HAP-1 (cell line): ENCODE data around the gene TUSC2.
A peak's percentile ranks its signal among the peaks of the same experiment; 100 is the strongest.

Experiments
- DNase-seq, 2 experiments: peaks; one replicate each; pipeline ENCODE4 v3.0.0-alpha.2; 2016 to 2020; ENCODE audit warnings: low spot score in 2 of 2
- H3K27me3 ChIP-seq: fragments of 250-450 bp; sonication (Bioruptor Pico); 2 replicates; pipeline ENCODE4 v1.5.1; 2020; ENCODE audit warnings: low read depth, mild to moderate bottlenecking, moderate library complexity
- H3K36me3 ChIP-seq: fragments of 250-450 bp; sonication (Bioruptor Pico); replicated peaks from 2 replicates; pipeline ENCODE4 v1.5.1; 2020; ENCODE audit warnings: mild to moderate bottlenecking
- H3K4me1 ChIP-seq: fragments of 250-450 bp; sonication (Bioruptor Pico); 2 replicates; pipeline ENCODE4 v1.5.1; 2020; ENCODE audit warnings: mild to moderate bottlenecking
- H3K4me3 ChIP-seq: fragments of 250-450 bp; sonication (Bioruptor Pico); 2 replicates; pipeline ENCODE4 v1.5.1; 2020; ENCODE audit warnings: mild to moderate bottlenecking, moderate library complexity
- H3K9me3 ChIP-seq: fragments of 250-450 bp; sonication (Bioruptor Pico); 2 replicates; pipeline ENCODE4 v1.5.1; 2020; ENCODE audit warnings: mild to moderate bottlenecking, moderate library complexity
- in situ Hi-C: fragments of 300-500 bp; cut with MboI; formaldehyde crosslinking; loops from 3 replicates; pipeline ENCODE4 v1.14.3; 2020; ENCODE audit warnings: low sequenced_read_pairs, inconsistent platforms, mixed read lengths

The TUSC2 gene

GRCh38 chr3:50338965-50339364 is 10.9 kb upstream of the TUSC2 start:
- H3K27me3 ChIP-seq, result no peaks in the 10 kb centered on the region
- no peak overlapping the region for H3K4me3 ChIP-seq
- H3K36me3 ChIP-seq, result peaks cover 18% of the 10 kb centered on the region
- DNase-seq, result no peak
- no peaks in the 10 kb centered on the region for H3K9me3 ChIP-seq
- in situ Hi-C loops, result no loop called here
- H3K4me1 ChIP-seq, result peaks cover 24% of the 10 kb centered on the region

DNA sequence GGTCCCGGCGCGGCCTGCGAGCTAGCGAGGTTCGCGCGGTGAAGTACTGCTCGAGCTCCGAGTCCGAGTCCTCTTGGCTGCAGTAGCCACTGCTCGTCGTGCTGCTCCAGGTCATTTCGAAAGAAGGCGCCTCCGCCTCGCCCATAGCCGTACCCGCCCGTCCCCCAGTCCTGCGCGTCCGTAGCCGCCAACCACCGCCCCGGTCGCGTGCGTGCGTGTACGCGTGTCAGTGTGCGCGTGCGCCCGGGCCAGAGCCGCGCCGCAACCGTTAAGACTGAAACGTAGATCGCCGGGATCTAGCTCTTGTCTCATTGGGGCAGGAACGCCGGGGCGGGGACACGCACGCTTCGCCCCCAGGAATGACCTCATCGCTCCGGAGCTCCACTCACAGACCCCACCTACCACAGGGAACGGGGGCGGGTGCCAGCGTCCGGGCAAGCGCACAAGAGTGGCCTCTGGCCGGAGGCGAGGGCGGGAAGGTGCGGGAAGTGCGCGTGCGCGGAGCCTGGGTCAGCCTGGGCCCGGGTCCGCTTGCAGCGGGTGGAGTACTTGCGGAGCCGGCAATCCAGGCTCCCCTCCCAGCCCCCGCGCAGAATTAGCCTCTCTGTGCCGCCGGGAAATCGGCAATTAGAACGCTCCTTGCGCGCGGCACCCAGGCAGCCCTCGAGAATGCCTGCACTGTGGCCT is 9.3 kb upstream of the TUSC2 start:
- Histone ChIP-seq H3K27me3 (no peaks in the 10 kb centered on the region), H3K36me3 (peaks cover 23% of the 10 kb centered on the region), H3K9me3 (no peaks in the 10 kb centered on the region), H3K4me3 (peak overlapping the region; percentile 87), H3K4me1 (peaks cover 24% of the 10 kb centered on the region)
- in situ Hi-C loops, result no loop called here
- peak; percentile 97 to 100 for DNase-seq

GRCh38 chr3:50336452-50337174 is 8.6 kb upstream of the TUSC2 start:
- peak; percentile 21 to 38 for DNase-seq
- Histone ChIP-seq H3K9me3 (no peaks in the 10 kb centered on the region), H3K36me3 (peaks cover 30% of the 10 kb centered on the region), H3K4me3 (peak overlapping the region; percentile 87), H3K4me1 (peaks cover 24% of the 10 kb centered on the region), H3K27me3 (no peaks in the 10 kb centered on the region)
- in situ Hi-C loops, result no loop called here

- Histone ChIP-seq H3K9me3 (no peaks in the 10 kb centered on the region), H3K4me3 (0 out of 2 replicates have a peak overlapping the region, but pooled peaks have one; percentile 3), H3K4me1 (peaks cover 24% of the 10 kb centered on the region), H3K27me3 (no peaks in the 10 kb centered on the region), H3K36me3 (peaks cover 51% of the 10 kb centered on the region)
- DNase-seq, result no peak
- in situ Hi-C loops, result no loop called here
Observed at GRCh38 chr3:50334339-50335075, 6.5 kb upstream of the TUSC2 start.

DNA sequence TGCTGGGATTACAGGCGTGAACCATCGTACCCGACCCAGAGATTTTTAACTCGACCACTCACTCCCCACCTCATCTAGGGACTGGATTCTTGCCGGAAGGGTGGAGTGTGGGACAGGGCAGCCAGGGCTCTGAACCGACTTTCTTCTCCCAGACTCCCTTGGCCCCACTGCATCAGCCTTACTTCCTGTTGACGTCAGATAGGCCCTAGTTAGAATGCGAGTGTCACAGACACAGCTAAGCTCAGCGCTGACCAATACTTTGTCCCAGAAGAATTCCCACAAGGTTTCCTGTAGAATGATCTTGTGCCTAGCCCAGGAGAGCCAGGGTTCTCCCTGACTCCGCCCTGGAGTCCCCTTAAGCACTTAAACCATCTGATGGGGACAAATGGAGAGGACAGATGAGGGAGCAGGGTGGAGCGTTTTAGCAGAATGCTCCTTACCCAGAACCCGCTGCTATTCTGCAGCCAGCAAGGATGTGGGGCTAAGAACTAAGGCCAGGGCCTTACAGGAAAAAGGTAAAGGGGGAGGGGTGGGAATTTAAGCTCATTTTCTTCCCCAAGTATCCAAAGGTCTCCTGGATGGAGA is 5.8 kb upstream of the TUSC2 start:
- peaks cover 24% of the 10 kb centered on the region for H3K4me1 ChIP-seq
- no peaks in the 10 kb centered on the region for H3K27me3 ChIP-seq
- H3K9me3 ChIP-seq, result no peaks in the 10 kb centered on the region
- no peak for DNase-seq
- H3K36me3 ChIP-seq, result peaks cover 53% of the 10 kb centered on the region
- no peak overlapping the region for H3K4me3 ChIP-seq
- in situ Hi-C loops, result no loop called here

- no peak overlapping the region for H3K4me3 ChIP-seq
- no peak for DNase-seq
- H3K4me1 ChIP-seq, result peaks cover 18% of the 10 kb centered on the region
- H3K36me3 ChIP-seq, result peaks cover 47% of the 10 kb centered on the region
- H3K9me3 ChIP-seq, result no peaks in the 10 kb centered on the region
- in situ Hi-C loops, result no loop called here
- H3K27me3 ChIP-seq, result no peaks in the 10 kb centered on the region
Observed at GRCh38 chr3:50331364-50331907, 3.4 kb upstream of the TUSC2 start.

GRCh38 chr3:50330330-50330729 is 2.3 kb upstream of the TUSC2 start:
- H3K4me3 ChIP-seq, result no peak overlapping the region
- peaks cover 42% of the 10 kb centered on the region for H3K36me3 ChIP-seq
- no peak for DNase-seq
- no peaks in the 10 kb centered on the region for H3K9me3 ChIP-seq
- H3K27me3 ChIP-seq, result no peaks in the 10 kb centered on the region
- in situ Hi-C loops, result no loop called here
- H3K4me1 ChIP-seq, result peaks cover 11% of the 10 kb centered on the region

DNA sequence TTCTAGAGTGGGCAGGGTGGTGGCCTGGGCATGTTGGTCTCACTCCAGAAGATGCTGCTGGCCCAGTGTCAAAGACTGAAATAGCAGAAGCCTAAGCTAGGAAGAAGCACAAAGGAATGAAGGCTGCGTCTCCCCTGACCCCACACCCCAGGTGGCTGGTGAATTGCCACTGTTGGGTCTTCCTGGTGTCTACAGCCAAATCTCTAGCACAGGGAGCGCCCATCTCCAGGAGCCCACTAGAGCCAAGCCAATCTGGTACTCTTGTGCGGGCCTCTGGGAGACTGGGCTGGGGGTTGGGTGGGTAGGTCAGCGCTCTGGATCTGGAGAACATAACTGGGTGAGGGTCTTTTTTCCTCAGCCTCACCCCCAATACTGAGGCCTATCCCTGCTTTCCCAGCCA is 894 bp downstream of the TUSC2 start:
- Histone ChIP-seq H3K36me3 (peaks cover 37% of the 10 kb centered on the region), H3K4me1 (peaks cover 6% of the 10 kb centered on the region), H3K4me3 (peak overlapping the region; percentile 70), H3K27me3 (no peaks in the 10 kb centered on the region), H3K9me3 (no peaks in the 10 kb centered on the region)
- no peak for DNase-seq
- in situ Hi-C loops, result loop anchor here (5.0 kb wide), 1 partner anchor 35 kb away; the partner anchor contains the start of gene IFRD2

GRCh38 chr3:50326182-50326541 is 1.9 kb downstream of the TUSC2 start:
- no peak for DNase-seq
- H3K4me1 ChIP-seq, result peaks cover 11% of the 10 kb centered on the region
- in situ Hi-C loops, result loop anchor here (5.0 kb wide), 1 partner anchor 34 kb away; the partner anchor contains the start of gene IFRD2
- no peaks in the 10 kb centered on the region for H3K27me3 ChIP-seq
- H3K9me3 ChIP-seq, result no peaks in the 10 kb centered on the region
- peaks cover 28% of the 10 kb centered on the region for H3K36me3 ChIP-seq
- no peak overlapping the region for H3K4me3 ChIP-seq

- in situ Hi-C loops, result loop anchor here (5.0 kb wide), 1 partner anchor 33 kb away; the partner anchor contains the start of gene IFRD2
- no peak overlapping the region for H3K4me3 ChIP-seq
- H3K27me3 ChIP-seq, result no peaks in the 10 kb centered on the region
- no peaks in the 10 kb centered on the region for H3K9me3 ChIP-seq
- H3K4me1 ChIP-seq, result peaks cover 11% of the 10 kb centered on the region
- no peak for DNase-seq
- peaks cover 24% of the 10 kb centered on the region for H3K36me3 ChIP-seq
Observed at GRCh38 chr3:50325497-50326181, 2.4 kb downstream of the TUSC2 start.

DNA sequence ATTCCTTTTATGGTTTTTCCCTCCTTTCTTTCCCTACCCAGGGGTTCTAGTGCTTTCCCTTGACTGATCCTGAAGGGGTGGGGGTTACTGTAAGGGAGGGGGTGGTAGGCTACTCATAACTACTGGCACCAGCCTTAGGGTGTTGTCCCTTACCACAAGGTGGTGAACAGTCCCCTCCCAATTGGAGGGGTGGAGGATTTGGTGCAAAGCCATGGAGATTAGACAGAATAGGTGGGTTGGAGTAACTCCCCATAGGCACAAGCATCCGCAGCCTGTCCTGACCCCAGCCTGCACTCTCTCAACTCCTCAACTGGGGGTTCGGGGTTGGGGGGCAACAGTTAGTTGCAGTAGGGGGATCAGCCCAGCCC is 2.9 kb downstream of the TUSC2 start:
- Histone ChIP-seq H3K9me3 (no peaks in the 10 kb centered on the region), H3K4me3 (no peak overlapping the region), H3K4me1 (peaks cover 15% of the 10 kb centered on the region), H3K36me3 (peaks cover 23% of the 10 kb centered on the region), H3K27me3 (no peaks in the 10 kb centered on the region)
- DNase-seq, result no peak
- in situ Hi-C loops, result loop anchor here (5.0 kb wide), 1 partner anchor 33 kb away; the partner anchor contains the start of gene IFRD2

- Histone ChIP-seq H3K4me3 (no peak overlapping the region), H3K4me1 (peaks cover 16% of the 10 kb centered on the region), H3K9me3 (no peaks in the 10 kb centered on the region), H3K36me3 (peaks cover 21% of the 10 kb centered on the region), H3K27me3 (no peaks in the 10 kb centered on the region)
- in situ Hi-C loops, result loop anchor here (5.0 kb wide), 1 partner anchor 32 kb away; the partner anchor contains the start of gene IFRD2
- peak; percentile 49 to 87 for DNase-seq
Observed at GRCh38 chr3:50324351-50325112, 3.5 kb downstream of the TUSC2 start.
